ENCODE data around the gene ITGB7.

The ITGB7 gene

DNA sequence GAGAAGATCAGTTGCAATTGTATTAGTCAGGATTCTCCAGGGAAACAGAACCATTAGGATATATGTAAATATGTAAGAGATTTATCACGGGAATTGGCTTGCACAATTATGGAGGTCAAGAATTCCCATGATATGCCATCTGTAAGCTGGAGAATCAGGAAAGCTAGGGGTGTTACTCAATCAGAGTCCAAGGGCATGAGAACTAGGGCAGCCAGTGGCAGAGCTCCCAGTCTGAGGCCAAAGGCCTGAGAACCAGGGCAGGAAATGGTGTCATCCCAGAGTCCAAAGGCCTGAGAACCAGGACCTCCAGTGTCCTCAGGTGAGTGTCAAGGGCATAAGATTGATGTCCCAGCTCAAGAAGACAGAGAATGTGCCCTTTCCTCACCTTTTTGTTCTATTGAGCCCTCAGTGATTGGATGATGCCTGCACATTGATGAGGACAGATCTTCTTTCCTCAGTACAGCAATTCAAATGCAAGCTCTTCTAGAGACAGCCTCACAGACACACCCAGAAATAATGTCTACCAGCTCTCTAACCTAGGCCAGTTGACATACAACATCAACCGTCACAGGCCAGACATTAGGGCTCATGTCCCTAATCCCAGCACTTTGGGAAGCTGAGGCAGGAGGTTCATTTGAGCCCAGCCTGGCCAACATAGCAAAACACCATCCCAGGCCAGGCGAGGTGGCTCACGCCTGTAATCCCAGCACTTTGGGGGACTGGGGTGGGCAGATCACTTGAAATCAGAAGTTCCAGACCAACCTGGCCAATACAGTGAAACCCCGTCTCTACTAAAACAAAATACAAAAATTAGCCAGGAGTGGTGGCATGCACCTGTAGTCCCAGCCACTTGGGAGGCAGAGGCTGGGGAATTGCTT, 61.4 kb downstream of the ITGB7 start:
- DNase-seq (ENCODE audit: low spot score), result no peak

DNA sequence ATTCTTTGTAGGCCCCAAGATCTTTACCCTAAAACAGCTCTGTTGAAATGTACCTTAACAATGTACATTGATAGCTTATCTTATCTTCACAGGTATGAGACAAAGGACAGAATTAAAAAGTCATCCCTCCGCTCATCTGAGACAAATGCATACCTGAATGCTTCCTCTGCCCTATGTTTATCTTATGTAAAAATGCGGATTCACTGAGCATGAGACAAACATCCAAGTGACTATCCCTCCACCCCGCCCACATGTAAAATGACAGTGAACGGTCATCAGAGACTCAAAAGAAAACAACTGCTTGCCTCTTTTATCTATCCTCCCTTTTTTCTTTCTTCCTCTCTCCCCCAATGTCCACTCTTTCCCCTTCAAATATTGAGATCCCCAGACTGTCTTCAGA, 63.7 kb downstream of the ITGB7 start:
- no peak for DNase-seq (ENCODE audit: low spot score)
